Keratinocyte (primary cell): Measurements from ENCODE around the gene PPP1R7.

Source experiments
- EZH2 ChIP-seq: IDR thresholded peaks from one replicate; pipeline ENCODE4 v1.6.1; 2012; ENCODE audit warnings: inconsistent platforms, mild to moderate bottlenecking, low read length, moderate library complexity
- TF ChIP-seq, protein P1 (sequence below), 3 experiments: IDR thresholded peaks in 1 of 3; conservative IDR thresholded peaks in 1 of 3; optimal IDR thresholded peaks in 1 of 3; 2 replicates in 2 of 3; 3 replicates in 1 of 3; pipeline versions ENCODE3 to v1.5.1; 2011; ENCODE audit warnings: low read length in 3 of 3, mild to moderate bottlenecking in 3 of 3, moderate library complexity in 2 of 3, control low read depth in 1 of 3, inconsistent platforms in 1 of 3; ENCODE audit not compliant: insufficient read depth in 2 of 3; ENCODE audit errors: extremely low read depth in 1 of 3

DNA sequence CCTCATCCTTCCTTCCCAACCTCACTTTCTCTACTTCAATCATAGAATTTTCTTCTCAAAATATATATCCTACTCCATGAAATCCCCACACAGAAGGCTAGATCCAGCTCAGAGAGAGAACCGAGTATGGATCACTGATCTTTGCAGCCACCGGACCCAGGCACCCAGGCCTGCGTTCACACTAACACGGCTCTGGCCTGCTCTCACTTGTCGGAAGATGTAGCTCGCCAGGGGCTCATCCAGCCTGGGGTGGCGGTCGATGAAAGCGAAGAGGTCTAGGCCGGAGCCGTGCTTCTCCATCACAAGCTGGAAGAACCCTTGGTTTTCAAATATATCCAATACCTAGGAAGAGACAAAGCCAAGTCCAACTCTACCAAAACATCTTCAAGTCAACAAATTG, 35.4 kb upstream of the PPP1R7 start:
- TF ChIP-seq, protein P1, sequence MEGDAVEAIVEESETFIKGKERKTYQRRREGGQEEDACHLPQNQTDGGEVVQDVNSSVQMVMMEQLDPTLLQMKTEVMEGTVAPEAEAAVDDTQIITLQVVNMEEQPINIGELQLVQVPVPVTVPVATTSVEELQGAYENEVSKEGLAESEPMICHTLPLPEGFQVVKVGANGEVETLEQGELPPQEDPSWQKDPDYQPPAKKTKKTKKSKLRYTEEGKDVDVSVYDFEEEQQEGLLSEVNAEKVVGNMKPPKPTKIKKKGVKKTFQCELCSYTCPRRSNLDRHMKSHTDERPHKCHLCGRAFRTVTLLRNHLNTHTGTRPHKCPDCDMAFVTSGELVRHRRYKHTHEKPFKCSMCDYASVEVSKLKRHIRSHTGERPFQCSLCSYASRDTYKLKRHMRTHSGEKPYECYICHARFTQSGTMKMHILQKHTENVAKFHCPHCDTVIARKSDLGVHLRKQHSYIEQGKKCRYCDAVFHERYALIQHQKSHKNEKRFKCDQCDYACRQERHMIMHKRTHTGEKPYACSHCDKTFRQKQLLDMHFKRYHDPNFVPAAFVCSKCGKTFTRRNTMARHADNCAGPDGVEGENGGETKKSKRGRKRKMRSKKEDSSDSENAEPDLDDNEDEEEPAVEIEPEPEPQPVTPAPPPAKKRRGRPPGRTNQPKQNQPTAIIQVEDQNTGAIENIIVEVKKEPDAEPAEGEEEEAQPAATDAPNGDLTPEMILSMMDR (optimal IDR thresholded peaks at IDR 0.05 in 1 of 3, IDR thresholded peaks at IDR 0.05 in 1 of 3, conservative IDR thresholded peaks at IDR 0.05 in 1 of 3; ENCODE audit: extremely low read depth in 1 of 3, insufficient read depth in 2 of 3, low read length in 3 of 3), result no peak
- TF ChIP-seq EZH2, result no peak
